HL-60 (cell line): ENCODE results near the gene INVS.

Source experiments
- DNase-seq, 2 experiments: peaks; one replicate each; pipeline ENCODE4 v3.0.0-alpha.2; 2010 to 2020; ENCODE audit warnings: low read depth in 1 of 2, low spot score in 1 of 2
- H3K27ac ChIP-seq: fragments of 250-450 bp; sonication (Bioruptor Pico); replicated peaks from 2 replicates; pipeline ENCODE4 v1.5.1; 2020; ENCODE audit warnings: mild to moderate bottlenecking, moderate library complexity
- H3K27me3 ChIP-seq: fragments of 250-450 bp; sonication (Bioruptor Pico); 2 replicates; pipeline ENCODE4 v1.5.1; 2021; ENCODE audit warnings: mild to moderate bottlenecking, moderate library complexity; ENCODE audit not compliant: insufficient read depth, poor library complexity, severe bottlenecking
- H3K4me3 ChIP-seq: replicated peaks from 2 replicates; pipeline ENCODE4 v1.5.1; 2011; ENCODE audit warnings: mild to moderate bottlenecking, control low read depth, low read length; ENCODE audit not compliant: insufficient read depth
- GABPA ChIP-seq: IDR thresholded peaks from 2 replicates; pipeline ENCODE4 v1.6.1; 2012; ENCODE audit warnings: low read depth
- POLR2AphosphoS5 ChIP-seq: IDR thresholded peaks from 2 replicates; pipeline ENCODE4 v1.6.1; 2012; ENCODE audit warnings: low read depth
- SPI1 ChIP-seq: IDR thresholded peaks from 2 replicates; pipeline ENCODE4 v1.6.1; 2012; ENCODE audit warnings: low read depth, mild to moderate bottlenecking, borderline replicate concordance
- TF ChIP-seq, protein P1 (sequence below): IDR thresholded peaks from one replicate; pipeline ENCODE4 v1.5.1; 2011; ENCODE audit warnings: low read length, control low read depth, inconsistent platforms; ENCODE audit not compliant: insufficient read depth
- TF ChIP-seq, protein P2 (sequence below): IDR thresholded peaks from 2 replicates; pipeline ENCODE4 v1.6.1; 2012; ENCODE audit warnings: low read depth; ENCODE audit not compliant: insufficient replicate concordance

INVS gene

DNA sequence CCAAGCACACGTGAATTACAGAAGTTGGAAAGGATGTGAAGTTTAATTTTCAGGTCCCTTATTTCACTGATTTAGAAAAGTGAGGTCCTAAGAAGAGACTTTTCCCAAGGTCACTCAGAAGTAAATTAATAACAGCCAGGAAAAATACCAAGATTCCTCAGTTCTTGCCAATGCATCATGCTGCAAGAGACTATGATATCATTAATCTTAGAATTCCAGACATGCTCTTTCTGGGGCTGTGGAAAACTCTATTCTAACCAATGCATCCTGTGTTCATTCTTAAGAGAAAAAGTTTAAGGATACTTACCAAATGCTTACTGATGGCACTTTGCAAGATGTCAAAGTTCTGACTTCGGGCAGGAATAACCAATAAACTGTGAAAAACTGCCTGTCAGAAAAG, 210.9 kb downstream of the INVS start:
- H3K27ac ChIP-seq, result no peak overlapping the region
- no peak for DNase-seq
- H3K4me3 ChIP-seq, result no peak overlapping the region
- H3K27me3 ChIP-seq, result no peaks in the 10 kb centered on the region
- TF ChIP-seq SPI1, result no peak
- no peak for TF ChIP-seq POLR2AphosphoS5
- no peak for TF ChIP-seq GABPA
- TF ChIP-seq, protein P1, sequence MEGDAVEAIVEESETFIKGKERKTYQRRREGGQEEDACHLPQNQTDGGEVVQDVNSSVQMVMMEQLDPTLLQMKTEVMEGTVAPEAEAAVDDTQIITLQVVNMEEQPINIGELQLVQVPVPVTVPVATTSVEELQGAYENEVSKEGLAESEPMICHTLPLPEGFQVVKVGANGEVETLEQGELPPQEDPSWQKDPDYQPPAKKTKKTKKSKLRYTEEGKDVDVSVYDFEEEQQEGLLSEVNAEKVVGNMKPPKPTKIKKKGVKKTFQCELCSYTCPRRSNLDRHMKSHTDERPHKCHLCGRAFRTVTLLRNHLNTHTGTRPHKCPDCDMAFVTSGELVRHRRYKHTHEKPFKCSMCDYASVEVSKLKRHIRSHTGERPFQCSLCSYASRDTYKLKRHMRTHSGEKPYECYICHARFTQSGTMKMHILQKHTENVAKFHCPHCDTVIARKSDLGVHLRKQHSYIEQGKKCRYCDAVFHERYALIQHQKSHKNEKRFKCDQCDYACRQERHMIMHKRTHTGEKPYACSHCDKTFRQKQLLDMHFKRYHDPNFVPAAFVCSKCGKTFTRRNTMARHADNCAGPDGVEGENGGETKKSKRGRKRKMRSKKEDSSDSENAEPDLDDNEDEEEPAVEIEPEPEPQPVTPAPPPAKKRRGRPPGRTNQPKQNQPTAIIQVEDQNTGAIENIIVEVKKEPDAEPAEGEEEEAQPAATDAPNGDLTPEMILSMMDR, result no peak
- TF ChIP-seq, protein P2, sequence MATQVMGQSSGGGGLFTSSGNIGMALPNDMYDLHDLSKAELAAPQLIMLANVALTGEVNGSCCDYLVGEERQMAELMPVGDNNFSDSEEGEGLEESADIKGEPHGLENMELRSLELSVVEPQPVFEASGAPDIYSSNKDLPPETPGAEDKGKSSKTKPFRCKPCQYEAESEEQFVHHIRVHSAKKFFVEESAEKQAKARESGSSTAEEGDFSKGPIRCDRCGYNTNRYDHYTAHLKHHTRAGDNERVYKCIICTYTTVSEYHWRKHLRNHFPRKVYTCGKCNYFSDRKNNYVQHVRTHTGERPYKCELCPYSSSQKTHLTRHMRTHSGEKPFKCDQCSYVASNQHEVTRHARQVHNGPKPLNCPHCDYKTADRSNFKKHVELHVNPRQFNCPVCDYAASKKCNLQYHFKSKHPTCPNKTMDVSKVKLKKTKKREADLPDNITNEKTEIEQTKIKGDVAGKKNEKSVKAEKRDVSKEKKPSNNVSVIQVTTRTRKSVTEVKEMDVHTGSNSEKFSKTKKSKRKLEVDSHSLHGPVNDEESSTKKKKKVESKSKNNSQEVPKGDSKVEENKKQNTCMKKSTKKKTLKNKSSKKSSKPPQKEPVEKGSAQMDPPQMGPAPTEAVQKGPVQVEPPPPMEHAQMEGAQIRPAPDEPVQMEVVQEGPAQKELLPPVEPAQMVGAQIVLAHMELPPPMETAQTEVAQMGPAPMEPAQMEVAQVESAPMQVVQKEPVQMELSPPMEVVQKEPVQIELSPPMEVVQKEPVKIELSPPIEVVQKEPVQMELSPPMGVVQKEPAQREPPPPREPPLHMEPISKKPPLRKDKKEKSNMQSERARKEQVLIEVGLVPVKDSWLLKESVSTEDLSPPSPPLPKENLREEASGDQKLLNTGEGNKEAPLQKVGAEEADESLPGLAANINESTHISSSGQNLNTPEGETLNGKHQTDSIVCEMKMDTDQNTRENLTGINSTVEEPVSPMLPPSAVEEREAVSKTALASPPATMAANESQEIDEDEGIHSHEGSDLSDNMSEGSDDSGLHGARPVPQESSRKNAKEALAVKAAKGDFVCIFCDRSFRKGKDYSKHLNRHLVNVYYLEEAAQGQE, result no peak

DNA sequence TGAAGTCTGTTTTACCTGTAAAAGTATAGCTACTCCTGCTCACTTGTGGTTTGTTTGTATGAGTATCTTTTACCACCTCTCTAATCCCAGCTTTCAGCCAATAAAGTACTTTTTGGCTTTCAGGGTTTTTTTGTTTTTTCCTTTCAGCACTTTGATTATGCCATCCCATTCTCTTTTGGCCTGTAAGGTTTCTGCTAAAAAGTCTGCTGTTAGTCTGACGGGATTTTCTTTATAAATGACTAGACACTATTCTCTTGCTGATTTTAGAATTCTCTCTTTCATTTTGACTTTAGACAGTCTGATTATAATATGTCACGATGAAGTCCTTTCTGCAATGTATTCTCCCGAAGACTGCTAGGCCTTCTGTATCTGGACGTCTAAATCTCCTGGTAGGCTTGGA, 216.5 kb downstream of the INVS start:
- no peak overlapping the region for H3K4me3 ChIP-seq
- H3K27me3 ChIP-seq, result no peaks in the 10 kb centered on the region
- no peak for DNase-seq
- H3K27ac ChIP-seq, result no peak overlapping the region
- TF ChIP-seq SPI1 (no peak), POLR2AphosphoS5 (no peak), GABPA (no peak)
- TF ChIP-seq, protein P2, result no peak
- TF ChIP-seq, protein P1, result no peak

DNA sequence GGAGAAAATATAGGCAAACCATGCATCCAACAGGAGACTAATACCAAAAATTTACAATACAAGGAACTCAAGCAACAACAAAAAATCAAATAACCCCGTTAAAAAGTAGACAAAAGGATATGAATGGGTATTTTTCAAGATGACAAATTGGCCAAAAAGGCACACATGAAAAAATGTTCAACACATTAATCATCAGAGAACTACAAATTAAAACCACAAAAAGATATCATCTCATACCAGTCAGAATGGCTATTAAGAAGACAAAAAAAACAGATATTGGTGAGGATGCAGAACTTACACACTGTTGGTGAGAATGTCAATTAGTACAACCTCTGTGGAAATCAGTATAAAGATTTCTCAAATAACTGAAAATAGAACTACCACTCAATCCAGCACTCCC, 218.7 kb downstream of the INVS start:
- no peaks in the 10 kb centered on the region for H3K27me3 ChIP-seq
- TF ChIP-seq POLR2AphosphoS5, result no peak
- TF ChIP-seq, protein P2, result no peak
- no peak for TF ChIP-seq SPI1
- TF ChIP-seq, protein P1, result no peak
- no peak for TF ChIP-seq GABPA
- DNase-seq, result no peak
- H3K4me3 ChIP-seq, result no peak overlapping the region
- H3K27ac ChIP-seq, result no peak overlapping the region
